Epithelial cell of esophagus (primary cell): Measurements from ENCODE around the gene C5orf47.

Source experiments
- DNase-seq: peaks from one replicate; pipeline ENCODE4 v3.0.0; 2010; ENCODE audit warnings: low read depth
- H3K4me3 ChIP-seq: 2 replicates; pipeline ENCODE4 v1.5.1; 2011; ENCODE audit warnings: mild to moderate bottlenecking, low read length, control low read depth
- TF ChIP-seq, protein P1 (sequence below): IDR thresholded peaks from 2 replicates; pipeline ENCODE4 v1.5.1; 2011; ENCODE audit warnings: low read depth, mild to moderate bottlenecking, low read length, control low read depth, inconsistent platforms; ENCODE audit not compliant: insufficient read depth; ENCODE audit errors: missing control alignments

C5orf47 gene

GRCh38 chr5:173962436-173962972, 26.5 kb upstream of the C5orf47 start:
- TF ChIP-seq, protein P1, sequence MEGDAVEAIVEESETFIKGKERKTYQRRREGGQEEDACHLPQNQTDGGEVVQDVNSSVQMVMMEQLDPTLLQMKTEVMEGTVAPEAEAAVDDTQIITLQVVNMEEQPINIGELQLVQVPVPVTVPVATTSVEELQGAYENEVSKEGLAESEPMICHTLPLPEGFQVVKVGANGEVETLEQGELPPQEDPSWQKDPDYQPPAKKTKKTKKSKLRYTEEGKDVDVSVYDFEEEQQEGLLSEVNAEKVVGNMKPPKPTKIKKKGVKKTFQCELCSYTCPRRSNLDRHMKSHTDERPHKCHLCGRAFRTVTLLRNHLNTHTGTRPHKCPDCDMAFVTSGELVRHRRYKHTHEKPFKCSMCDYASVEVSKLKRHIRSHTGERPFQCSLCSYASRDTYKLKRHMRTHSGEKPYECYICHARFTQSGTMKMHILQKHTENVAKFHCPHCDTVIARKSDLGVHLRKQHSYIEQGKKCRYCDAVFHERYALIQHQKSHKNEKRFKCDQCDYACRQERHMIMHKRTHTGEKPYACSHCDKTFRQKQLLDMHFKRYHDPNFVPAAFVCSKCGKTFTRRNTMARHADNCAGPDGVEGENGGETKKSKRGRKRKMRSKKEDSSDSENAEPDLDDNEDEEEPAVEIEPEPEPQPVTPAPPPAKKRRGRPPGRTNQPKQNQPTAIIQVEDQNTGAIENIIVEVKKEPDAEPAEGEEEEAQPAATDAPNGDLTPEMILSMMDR: no peak
- DNase-seq: no peak
- no peak overlapping the region for H3K4me3 ChIP-seq

DNA sequence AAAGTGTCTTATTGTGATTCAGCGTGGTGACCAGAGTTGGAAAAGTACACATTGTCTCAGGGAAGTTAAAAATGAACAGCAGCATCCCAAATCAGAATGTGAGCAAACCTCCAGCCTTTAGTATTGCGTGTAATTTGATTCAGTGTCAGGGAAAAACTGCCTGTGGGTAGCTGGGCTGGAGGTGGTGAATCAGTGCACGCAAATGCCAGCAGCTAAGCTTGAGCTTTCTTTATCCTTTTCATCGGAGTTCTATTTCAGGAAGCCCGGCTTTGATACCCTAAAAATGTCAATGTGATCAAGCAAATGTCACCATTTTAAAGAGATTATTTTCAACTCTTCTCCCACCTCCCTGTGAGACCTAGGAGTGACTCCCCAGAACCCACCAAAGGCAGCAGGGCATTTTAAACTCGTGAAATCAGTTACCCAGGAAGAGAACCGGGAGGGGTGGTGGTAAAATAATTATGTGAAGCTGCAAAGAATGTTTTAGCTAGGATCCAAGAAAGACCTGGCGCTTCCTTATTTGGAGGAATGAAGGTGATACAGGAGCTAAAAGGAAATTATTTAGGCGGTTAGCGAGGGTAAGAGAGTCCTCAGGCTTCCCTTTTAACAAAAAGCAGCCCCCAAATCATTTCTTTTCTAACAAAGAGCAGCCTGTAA, 25.7 kb upstream of the C5orf47 start:
- H3K4me3 ChIP-seq: peak overlapping the region; percentile 52
- TF ChIP-seq, protein P1: no peak
- DNase-seq: peak; percentile 70

DNA sequence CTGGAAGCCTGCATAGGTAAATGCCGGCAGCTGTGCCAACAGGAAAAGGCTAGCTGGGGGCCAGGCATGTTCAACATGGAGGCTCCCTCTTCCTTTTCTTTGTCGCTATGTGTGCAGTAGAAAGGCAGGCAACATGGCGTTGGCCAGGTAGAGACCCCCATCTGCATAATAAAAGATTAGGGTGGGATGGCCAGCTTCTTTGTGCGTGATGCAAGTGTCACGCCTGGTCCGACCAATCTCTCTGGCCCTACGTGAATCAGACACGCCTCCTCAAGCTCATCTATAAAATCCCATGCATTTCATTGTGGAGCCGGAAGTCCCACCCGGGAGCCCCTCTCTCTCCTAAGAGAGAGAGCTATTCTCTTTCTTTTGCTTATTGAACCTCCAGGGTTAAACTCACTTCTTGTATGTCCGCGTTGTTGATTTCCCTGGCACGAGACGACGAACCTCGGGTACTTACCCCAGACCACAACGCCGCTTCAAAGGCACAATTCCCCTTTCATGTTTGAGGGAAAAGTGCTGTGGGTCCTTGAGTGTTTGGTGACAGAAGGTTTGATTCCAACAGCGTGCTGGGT, 25.0 kb upstream of the C5orf47 start:
- peak overlapping the region; percentile 52 for H3K4me3 ChIP-seq
- peak; percentile 56 for DNase-seq
- TF ChIP-seq, protein P1: no peak

DNA sequence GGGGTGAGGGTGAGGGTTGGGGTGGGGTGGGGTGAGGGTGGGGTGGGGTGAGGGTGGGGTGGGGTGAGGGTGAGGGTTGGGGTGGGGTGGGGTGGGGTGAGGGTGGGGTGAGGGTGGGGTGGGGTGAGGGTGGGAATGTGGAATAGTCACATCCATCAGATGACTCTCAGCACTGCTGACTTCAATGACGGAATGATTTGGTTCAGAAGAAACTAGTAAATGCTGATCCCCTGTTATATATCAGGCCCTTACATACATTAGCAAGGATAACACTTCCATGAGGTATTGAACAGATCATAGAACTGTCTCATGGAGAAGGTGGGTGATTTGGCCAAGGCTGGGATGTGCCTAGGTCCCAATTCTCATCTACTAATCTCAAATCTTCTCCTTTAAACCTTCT, 24.5 kb upstream of the C5orf47 start:
- no peak overlapping the region for H3K4me3 ChIP-seq
- no peak for DNase-seq
- TF ChIP-seq, protein P1: no peak

DNA sequence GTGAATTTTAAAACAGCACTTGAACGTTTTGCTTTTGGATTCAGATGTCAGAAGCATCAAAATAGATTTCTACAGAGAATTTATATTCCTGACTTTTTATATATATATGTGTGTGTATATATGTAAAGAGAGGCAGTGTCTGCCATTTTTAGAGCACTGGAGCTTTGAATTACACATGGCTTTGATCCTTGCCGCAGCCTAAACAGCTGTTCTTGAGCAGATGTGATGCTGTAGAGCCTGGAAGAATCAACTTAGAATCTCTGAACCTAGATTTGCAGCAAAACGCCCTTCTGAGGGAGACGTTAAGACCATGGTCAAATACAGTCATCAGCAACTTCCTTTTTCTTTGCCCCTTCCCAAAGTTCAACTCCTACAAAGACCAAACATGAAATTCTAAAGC, 21.7 kb upstream of the C5orf47 start:
- TF ChIP-seq, protein P1: no peak
- no peak overlapping the region for H3K4me3 ChIP-seq
- DNase-seq: no peak

DNA sequence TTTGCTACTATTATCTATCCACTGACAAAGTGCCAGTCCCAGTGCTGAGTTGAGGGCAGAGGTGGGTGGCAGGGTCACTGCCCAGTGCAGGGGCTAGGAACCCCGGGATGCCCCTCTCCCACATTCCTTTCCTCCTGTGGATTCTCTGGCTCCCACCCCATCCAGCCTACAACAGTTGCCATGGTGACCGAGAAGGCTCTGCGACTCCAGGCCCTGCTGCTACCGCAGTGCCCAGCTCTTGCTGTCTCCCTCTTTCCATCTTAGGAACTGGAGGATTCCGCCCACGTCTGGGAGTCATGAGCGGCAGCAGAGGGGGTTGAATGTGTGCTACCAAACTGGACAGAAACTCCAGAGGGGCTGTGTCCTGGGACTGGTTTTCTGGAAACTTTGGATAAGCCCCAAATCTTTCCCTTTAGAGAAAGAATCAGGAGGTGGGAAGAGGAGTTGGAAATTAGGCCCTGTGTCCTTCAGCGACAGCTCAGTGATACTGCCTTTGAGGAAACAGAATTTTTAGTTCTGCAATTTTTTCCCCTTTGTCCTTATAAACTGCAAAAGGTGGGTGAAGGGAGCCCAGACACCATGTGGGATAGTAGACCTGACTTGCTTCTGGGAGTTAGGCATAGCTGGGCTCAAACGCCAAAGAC, 20.7 kb upstream of the C5orf47 start:
- H3K4me3 ChIP-seq: no peak overlapping the region
- DNase-seq: no peak
- TF ChIP-seq, protein P1: no peak
